Large intestine (tissue), 12 donors: Measurements from ENCODE around the gene PIK3CB. TPM values are rescaled to one million over a fixed set of nuclear protein-coding genes. Genes with fewer than 3 reads are reported as not detected.

Source experiments
- DNase-seq, 2 donors: peaks; one replicate each; pipeline versions ENCODE4 v3.0.0 to v3.0.0-alpha.2; 2013
- H3K27ac ChIP-seq: one replicate; pipeline ENCODE4 v1.5.1; 2013; ENCODE audit warnings: low read length
- H3K27me3 ChIP-seq: 2 replicates; pipeline ENCODE4 v1.6.1; 2013; ENCODE audit warnings: low read length; ENCODE audit not compliant: control insufficient read depth, insufficient read depth
- H3K36me3 ChIP-seq: 2 replicates; pipeline ENCODE4 v1.6.1; 2013; ENCODE audit warnings: low read length; ENCODE audit not compliant: control insufficient read depth, insufficient read depth
- H3K4me1 ChIP-seq: one replicate; pipeline ENCODE4 v1.6.1; 2013; ENCODE audit warnings: low read length; ENCODE audit not compliant: control insufficient read depth, insufficient read depth
- H3K4me3 ChIP-seq: one replicate; pipeline ENCODE4 v1.5.1; 2013; ENCODE audit warnings: low read length
- H3K9me3 ChIP-seq: one replicate; pipeline ENCODE4 v1.6.1; 2013; ENCODE audit warnings: mild to moderate bottlenecking, low read depth, low read length, moderate library complexity; ENCODE audit not compliant: control insufficient read depth
- WGBS: methylation state at CpG from one replicate; pipeline ENCODE4 v1.1.5; 2013; ENCODE audit warnings: low lambda C conversion rate; ENCODE audit not compliant: insufficient coverage; 5-methylcytosine and 5-hydroxymethylcytosine counted together
- long read RNA-seq, 11 donors: transcript quantifications; one replicate each; lab custom pipeline, GENCODE V29; 2026
- polyA plus RNA-seq: library from polyadenylated mRNA; unstranded; fragments of 120-200 nt; gene quantifications from one replicate; pipeline ENCODE4 v1.2.1, GENCODE V29; 2013

Gene PIK3CB
- polyA plus RNA-seq, result 51.1 TPM
- long read RNA-seq, donor 1, result 0 reads
- long read RNA-seq, donor 2, partial matches to known transcripts, result 0 of 2 reads
- long read RNA-seq, donor 2, other reads (novel, unspliced or antisense), result 0 of 2 reads
- long read RNA-seq, donor 3, result 0 reads
- long read RNA-seq, donor 4, result 0 reads
- long read RNA-seq, donor 5, full-length matches to known transcripts, result 1 of 1 reads
- long read RNA-seq, donor 5, partial matches to known transcripts, result 0 of 1 reads
- long read RNA-seq, donor 5, other reads (novel, unspliced or antisense), result 0 of 1 reads
- long read RNA-seq, donor 6, partial matches to known transcripts, result 0 of 6 reads
- long read RNA-seq, donor 6, other reads (novel, unspliced or antisense), result 6 of 6 reads
- long read RNA-seq, donor 7, partial matches to known transcripts, result 0 of 2 reads
- long read RNA-seq, donor 7, other reads (novel, unspliced or antisense), result 0 of 2 reads
- long read RNA-seq, donor 8, partial matches to known transcripts, result 7 of 9 reads
- long read RNA-seq, donor 8, other reads (novel, unspliced or antisense), result 0 of 9 reads
- long read RNA-seq, donor 9, result 0 reads
- long read RNA-seq, donor 10, partial matches to known transcripts, result 0 of 2 reads
- long read RNA-seq, donor 10, other reads (novel, unspliced or antisense), result 0 of 2 reads
- long read RNA-seq, donor 11, partial matches to known transcripts, result 0 of 1 reads
- long read RNA-seq, donor 11, other reads (novel, unspliced or antisense), result 0 of 1 reads

- Histone ChIP-seq H3K36me3 (peaks cover 3% of the 10 kb centered on the region), H3K27me3 (no peaks in the 10 kb centered on the region), H3K4me1 (no peaks in the 10 kb centered on the region), H3K27ac (peak within 1 kb of the TSS; percentile 99), H3K4me3 (peak within 1 kb of the TSS; percentile 92), H3K9me3 (no peaks in the 10 kb centered on the region)
- WGBS, result no CpG with 5 or more reads among the region's 88 CpGs
- peak; percentile 83 to 93 for DNase-seq
Observed at GRCh38 chr3:138834596-138835396, at the start of gene PIK3CB. TSS of gene PIK3CB (minus strand) at chr3:138834928. CDS start at chr3:138759343, 75,585 bp downstream.

GRCh38 chr3:138881233-138881632 is 46.5 kb upstream of the PIK3CB start:
- H3K36me3 ChIP-seq, result no peaks in the 10 kb centered on the region
- no peaks in the 10 kb centered on the region for H3K27me3 ChIP-seq
- no peak overlapping the region for H3K27ac ChIP-seq
- no CpG with 5 or more reads among the region's 2 CpGs for WGBS
- no peak for DNase-seq
- peaks cover 10% of the 10 kb centered on the region for H3K4me1 ChIP-seq
- no peak overlapping the region for H3K4me3 ChIP-seq
- H3K9me3 ChIP-seq, result no peaks in the 10 kb centered on the region

- Histone ChIP-seq H3K4me3 (no peak overlapping the region), H3K27ac (peak overlapping the region; percentile 84), H3K9me3 (no peaks in the 10 kb centered on the region), H3K4me1 (peaks cover 10% of the 10 kb centered on the region), H3K27me3 (no peaks in the 10 kb centered on the region), H3K36me3 (no peaks in the 10 kb centered on the region)
- no CpG with 5 or more reads among the region's 14 CpGs for WGBS
- peak; percentile 67 to 86 for DNase-seq
Observed at GRCh38 chr3:138879541-138880380, 45.0 kb upstream of the PIK3CB start.

- H3K27me3 ChIP-seq, result no peaks in the 10 kb centered on the region
- no peak overlapping the region for H3K4me3 ChIP-seq
- no peak overlapping the region for H3K27ac ChIP-seq
- no peak for DNase-seq
- H3K36me3 ChIP-seq, result no peaks in the 10 kb centered on the region
- WGBS, result no CpG with 5 or more reads among the region's 2 CpGs
- peaks cover 10% of the 10 kb centered on the region for H3K4me1 ChIP-seq
- no peaks in the 10 kb centered on the region for H3K9me3 ChIP-seq
Observed at GRCh38 chr3:138877226-138877625, 42.5 kb upstream of the PIK3CB start.

GRCh38 chr3:138875754-138876664 is 41.3 kb upstream of the PIK3CB start:
- H3K9me3 ChIP-seq, result no peaks in the 10 kb centered on the region
- WGBS, result 24% methylated on average over 4 of the region's 12 CpGs
- peak overlapping the region; percentile 65 for H3K27ac ChIP-seq
- no peaks in the 10 kb centered on the region for H3K27me3 ChIP-seq
- H3K36me3 ChIP-seq, result no peaks in the 10 kb centered on the region
- DNase-seq, result peak; percentile 73 to 88
- H3K4me1 ChIP-seq, result peaks cover 10% of the 10 kb centered on the region
- H3K4me3 ChIP-seq, result no peak overlapping the region

GRCh38 chr3:138875096-138875753 is 40.5 kb upstream of the PIK3CB start:
- DNase-seq, result no peak
- Histone ChIP-seq H3K27me3 (no peaks in the 10 kb centered on the region), H3K4me3 (no peak overlapping the region), H3K36me3 (no peaks in the 10 kb centered on the region), H3K9me3 (no peaks in the 10 kb centered on the region), H3K27ac (no peak overlapping the region), H3K4me1 (peaks cover 10% of the 10 kb centered on the region)
- 100% methylated on average over 2 of the region's 6 CpGs for WGBS

GRCh38 chr3:138873471-138874278 is 38.9 kb upstream of the PIK3CB start:
- DNase-seq, result no peak
- H3K4me3 ChIP-seq, result no peak overlapping the region
- no peaks in the 10 kb centered on the region for H3K4me1 ChIP-seq
- no peak overlapping the region for H3K27ac ChIP-seq
- 90% methylated on average over 6 of the region's 10 CpGs for WGBS
- no peaks in the 10 kb centered on the region for H3K9me3 ChIP-seq
- H3K27me3 ChIP-seq, result no peaks in the 10 kb centered on the region
- H3K36me3 ChIP-seq, result no peaks in the 10 kb centered on the region

GRCh38 chr3:138872632-138873031 is 37.9 kb upstream of the PIK3CB start:
- no peak for DNase-seq
- Histone ChIP-seq H3K27me3 (no peaks in the 10 kb centered on the region), H3K9me3 (no peaks in the 10 kb centered on the region), H3K36me3 (no peaks in the 10 kb centered on the region), H3K4me1 (no peaks in the 10 kb centered on the region), H3K27ac (no peak overlapping the region), H3K4me3 (no peak overlapping the region)
- 92% methylated on average over 3 of the region's 4 CpGs for WGBS
